ENCODE results near the gene DCLK1. TPM values are rescaled to one million over a fixed set of nuclear protein-coding genes. Genes with fewer than 3 reads are reported as not detected.

Gene DCLK1
- total RNA-seq, 1 donor from 2014 or later, result not detected

- Mint-ChIP-seq H3K27me3 (no peaks in the 10 kb centered on the region), H3K4me3 (no peak overlapping the region), H3K36me3 (ENCODE audit: low read depth) (no peaks in the 10 kb centered on the region), H3K27ac (no peak overlapping the region), H3K4me1 (no peaks in the 10 kb centered on the region), H3K9me3 (no peaks in the 10 kb centered on the region)
- intact Hi-C loops (cut with micrococcal nuclease), result no loop called here
- DNase-seq, result no peak
These were observed 15.5 kb upstream of the DCLK1 start for GRCh38 chr13:36146511-36147269.

DNA sequence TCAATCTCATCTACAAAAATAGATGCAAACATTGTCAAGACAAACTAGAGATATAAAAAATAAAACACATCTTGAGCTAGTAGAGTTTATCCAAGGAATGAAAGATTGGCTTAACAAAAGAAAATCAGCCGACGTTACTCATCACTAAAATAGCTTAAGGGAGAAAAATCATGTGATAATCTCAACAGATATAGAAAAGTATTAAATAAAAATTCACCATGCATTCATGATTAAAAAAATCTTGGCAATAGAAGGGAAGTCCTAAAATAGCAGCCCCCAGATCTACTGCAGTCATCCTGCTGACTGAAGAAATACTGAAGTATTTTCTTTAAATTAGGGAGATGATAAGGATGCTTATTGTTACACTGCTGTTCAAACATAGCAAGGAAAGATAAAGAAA, 12.6 kb upstream of the DCLK1 start:
- DNase-seq, result no peak
- Mint-ChIP-seq H3K4me1 (no peaks in the 10 kb centered on the region), H3K9me3 (no peaks in the 10 kb centered on the region), H3K27ac (no peak overlapping the region), H3K27me3 (no peaks in the 10 kb centered on the region), H3K4me3 (no peak overlapping the region), H3K36me3 (ENCODE audit: low read depth) (no peaks in the 10 kb centered on the region)
- intact Hi-C loops (cut with micrococcal nuclease), result no loop called here

- intact Hi-C loops (cut with micrococcal nuclease), result no loop called here
- H3K4me1 Mint-ChIP-seq, result no peaks in the 10 kb centered on the region
- no peaks in the 10 kb centered on the region for H3K36me3 Mint-ChIP-seq (ENCODE audit: low read depth)
- H3K9me3 Mint-ChIP-seq, result no peaks in the 10 kb centered on the region
- no peaks in the 10 kb centered on the region for H3K27me3 Mint-ChIP-seq
- H3K4me3 Mint-ChIP-seq, result no peak overlapping the region
- H3K27ac Mint-ChIP-seq, result no peak overlapping the region
- DNase-seq, result peak; percentile 25
These were observed 11.6 kb upstream of the DCLK1 start for GRCh38 chr13:36142735-36143134.

DNA sequence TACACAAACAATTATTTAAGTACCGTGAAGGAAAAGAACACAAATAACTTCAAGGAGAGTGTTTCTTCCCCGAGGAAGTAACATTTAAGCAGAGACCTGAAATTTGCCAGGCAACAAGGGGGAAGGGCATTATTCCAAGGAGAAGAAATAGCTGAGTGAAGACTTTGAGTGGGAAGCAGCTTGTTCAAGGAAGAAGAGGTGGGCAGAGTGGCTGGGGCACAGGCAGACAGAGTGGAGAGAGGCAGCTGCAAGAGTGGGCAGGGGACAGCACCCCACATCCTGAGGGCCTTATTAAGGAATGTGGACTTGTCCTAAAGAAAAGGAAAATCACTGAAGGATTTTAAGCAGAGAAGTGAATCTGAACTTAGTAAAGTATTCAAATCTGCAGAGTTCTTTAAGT, 4.7 kb upstream of the DCLK1 start:
- DNase-seq, result no peak
- H3K36me3 Mint-ChIP-seq (ENCODE audit: low read depth), result no peaks in the 10 kb centered on the region
- intact Hi-C loops (cut with micrococcal nuclease), result no loop called here
- peaks cover 23% of the 10 kb centered on the region for H3K27me3 Mint-ChIP-seq
- H3K4me3 Mint-ChIP-seq, result no peak overlapping the region
- no peak overlapping the region for H3K27ac Mint-ChIP-seq
- H3K9me3 Mint-ChIP-seq, result no peaks in the 10 kb centered on the region
- H3K4me1 Mint-ChIP-seq, result no peaks in the 10 kb centered on the region

GRCh38 chr13:36134632-36135031, 3.5 kb upstream of the DCLK1 start:
- no peak overlapping the region for H3K4me3 Mint-ChIP-seq
- no peaks in the 10 kb centered on the region for H3K36me3 Mint-ChIP-seq (ENCODE audit: low read depth)
- H3K9me3 Mint-ChIP-seq, result no peaks in the 10 kb centered on the region
- intact Hi-C loops (cut with micrococcal nuclease), result no loop called here
- peaks cover 30% of the 10 kb centered on the region for H3K27me3 Mint-ChIP-seq
- DNase-seq, result no peak
- H3K27ac Mint-ChIP-seq, result no peak overlapping the region
- H3K4me1 Mint-ChIP-seq, result no peaks in the 10 kb centered on the region

DNA sequence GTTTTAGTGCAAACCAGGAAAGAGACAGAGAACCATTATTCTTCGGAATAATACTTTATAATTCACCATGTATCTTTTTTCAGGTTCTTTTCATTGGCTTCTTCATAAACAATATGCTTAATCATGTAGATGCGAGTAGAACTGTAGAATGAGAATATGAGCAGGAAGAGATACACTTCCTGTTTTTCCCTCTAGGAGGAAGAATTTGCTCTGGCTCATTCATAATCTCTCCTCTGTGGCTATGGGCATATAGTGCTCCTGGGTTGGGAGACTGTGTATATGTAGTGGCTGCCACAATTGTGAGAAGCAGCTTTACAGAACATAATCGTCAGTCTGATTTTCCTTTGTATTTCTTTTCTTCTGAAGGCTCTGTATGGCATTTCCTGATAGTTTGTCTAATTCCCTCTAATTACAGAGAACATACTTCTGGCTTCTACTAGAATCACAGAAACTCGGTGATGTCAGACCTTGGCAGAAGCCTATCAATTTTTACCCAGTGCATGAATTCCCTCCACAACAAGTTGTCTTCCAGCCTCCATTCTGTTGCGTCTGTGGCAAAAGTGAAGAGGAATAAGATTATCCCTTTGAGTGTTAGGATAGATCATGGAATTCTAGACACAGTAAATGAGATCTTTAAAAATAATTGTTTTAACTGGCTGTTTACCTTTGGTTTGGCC, 2.9 kb upstream of the DCLK1 start:
- H3K27me3 Mint-ChIP-seq, result peaks cover 32% of the 10 kb centered on the region
- H3K4me1 Mint-ChIP-seq, result no peaks in the 10 kb centered on the region
- H3K27ac Mint-ChIP-seq, result no peak overlapping the region
- no peaks in the 10 kb centered on the region for H3K36me3 Mint-ChIP-seq (ENCODE audit: low read depth)
- H3K9me3 Mint-ChIP-seq, result no peaks in the 10 kb centered on the region
- no peak for DNase-seq
- no peak overlapping the region for H3K4me3 Mint-ChIP-seq
- intact Hi-C loops (cut with micrococcal nuclease), result no loop called here

- Mint-ChIP-seq H3K27me3 (peaks cover 36% of the 10 kb centered on the region), H3K27ac (no peak overlapping the region), H3K4me3 (no peak overlapping the region), H3K9me3 (no peaks in the 10 kb centered on the region), H3K36me3 (ENCODE audit: low read depth) (no peaks in the 10 kb centered on the region), H3K4me1 (no peaks in the 10 kb centered on the region)
- intact Hi-C loops (cut with micrococcal nuclease), result no loop called here
- no peak for DNase-seq
These were observed 1.2 kb upstream of the DCLK1 start for GRCh38 chr13:36132376-36132775.

GRCh38 chr13:36131931-36132297, 732 bp upstream of the DCLK1 start:
- no peak overlapping the region for H3K4me3 Mint-ChIP-seq
- H3K9me3 Mint-ChIP-seq, result no peaks in the 10 kb centered on the region
- no peaks in the 10 kb centered on the region for H3K36me3 Mint-ChIP-seq (ENCODE audit: low read depth)
- no peak overlapping the region for H3K27ac Mint-ChIP-seq
- H3K4me1 Mint-ChIP-seq, result no peaks in the 10 kb centered on the region
- intact Hi-C loops (cut with micrococcal nuclease), result no loop called here
- DNase-seq, result no peak
- H3K27me3 Mint-ChIP-seq, result peaks cover 36% of the 10 kb centered on the region

GRCh38 chr13:36130552-36131221, 495 bp downstream of the DCLK1 start:
- Mint-ChIP-seq H3K9me3 (no peaks in the 10 kb centered on the region), H3K4me1 (no peaks in the 10 kb centered on the region), H3K27ac (no peak overlapping the region), H3K27me3 (peaks cover 36% of the 10 kb centered on the region), H3K36me3 (ENCODE audit: low read depth) (no peaks in the 10 kb centered on the region), H3K4me3 (no peak overlapping the region)
- DNase-seq, result no peak
- intact Hi-C loops (cut with micrococcal nuclease), result no loop called here

DNA sequence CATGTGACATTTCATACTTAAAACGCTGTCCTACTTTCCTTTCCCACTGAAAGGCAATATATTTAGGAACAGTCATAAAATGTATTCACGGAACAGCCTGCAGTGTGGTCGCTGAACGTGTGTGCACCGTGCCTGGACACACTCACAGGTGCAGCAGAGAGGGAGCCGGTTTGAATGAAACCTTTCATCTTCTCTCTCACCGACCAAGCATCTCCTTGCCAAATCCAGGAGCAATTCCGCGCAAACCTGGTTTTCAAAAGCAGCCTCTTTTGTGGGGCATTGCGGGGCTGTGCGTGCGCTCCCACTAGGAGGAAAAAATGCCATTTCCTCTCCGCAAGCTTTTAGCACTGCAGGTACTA, 1.0 kb downstream of the DCLK1 start:
- H3K4me3 Mint-ChIP-seq, result no peak overlapping the region
- peaks cover 36% of the 10 kb centered on the region for H3K27me3 Mint-ChIP-seq
- H3K36me3 Mint-ChIP-seq (ENCODE audit: low read depth), result no peaks in the 10 kb centered on the region
- no peaks in the 10 kb centered on the region for H3K4me1 Mint-ChIP-seq
- no peak for DNase-seq
- H3K9me3 Mint-ChIP-seq, result no peaks in the 10 kb centered on the region
- intact Hi-C loops (cut with micrococcal nuclease), result no loop called here
- H3K27ac Mint-ChIP-seq, result no peak overlapping the region

GRCh38 chr13:36129539-36129938, 1.6 kb downstream of the DCLK1 start:
- Mint-ChIP-seq H3K27ac (no peak overlapping the region), H3K4me1 (no peaks in the 10 kb centered on the region)
- intact Hi-C loops (cut with micrococcal nuclease), result no loop called here

GRCh38 chr13:36126491-36126890, 4.7 kb downstream of the DCLK1 start:
- Mint-ChIP-seq H3K27ac (no peak overlapping the region), H3K4me1 (no peaks in the 10 kb centered on the region), H3K36me3 (ENCODE audit: low read depth) (no peaks in the 10 kb centered on the region), H3K4me3 (no peak overlapping the region), H3K9me3 (no peaks in the 10 kb centered on the region), H3K27me3 (peaks cover 16% of the 10 kb centered on the region)
- DNase-seq, result no peak
- intact Hi-C loops (cut with micrococcal nuclease), result no loop called here

More at GRCh38 chr13:36129539-36129938, 1.6 kb downstream of the DCLK1 start:
- Mint-ChIP-seq H3K4me3 (no peak overlapping the region), H3K9me3 (no peaks in the 10 kb centered on the region), H3K36me3 (ENCODE audit: low read depth) (no peaks in the 10 kb centered on the region), H3K27me3 (peaks cover 34% of the 10 kb centered on the region)
- DNase-seq, result no peak

DNA sequence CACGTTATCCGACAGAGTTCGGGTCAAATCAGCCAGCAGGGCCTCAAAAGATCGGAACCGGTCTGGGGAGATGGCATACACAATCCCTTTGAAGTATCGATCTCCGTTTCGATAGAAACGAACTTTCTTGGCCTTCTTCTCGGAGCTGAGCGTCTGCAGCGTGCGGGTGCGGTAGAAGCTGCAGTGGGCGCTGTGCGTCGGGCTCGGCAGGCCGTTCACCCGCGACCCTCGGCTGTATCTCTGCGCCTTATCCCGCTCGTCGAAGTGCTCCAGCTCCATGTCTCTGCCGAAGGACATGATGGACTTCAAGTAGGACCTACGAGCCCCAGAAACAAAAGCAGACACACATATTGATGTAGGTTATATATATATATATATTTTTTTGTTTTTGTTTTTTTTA, 5.3 kb downstream of the DCLK1 start:
- Mint-ChIP-seq H3K27me3 (peaks cover 13% of the 10 kb centered on the region), H3K36me3 (ENCODE audit: low read depth) (no peaks in the 10 kb centered on the region), H3K4me3 (no peak overlapping the region), H3K4me1 (no peaks in the 10 kb centered on the region), H3K27ac (no peak overlapping the region), H3K9me3 (no peaks in the 10 kb centered on the region)
- intact Hi-C loops (cut with micrococcal nuclease), result no loop called here
- DNase-seq, result no peak

- no peaks in the 10 kb centered on the region for H3K4me1 Mint-ChIP-seq
- no peaks in the 10 kb centered on the region for H3K9me3 Mint-ChIP-seq
- no peak overlapping the region for H3K4me3 Mint-ChIP-seq
- no peaks in the 10 kb centered on the region for H3K36me3 Mint-ChIP-seq (ENCODE audit: low read depth)
- intact Hi-C loops (cut with micrococcal nuclease), result no loop called here
- DNase-seq, result no peak
- peaks cover 4% of the 10 kb centered on the region for H3K27me3 Mint-ChIP-seq
- H3K27ac Mint-ChIP-seq, result no peak overlapping the region
These were observed 6.9 kb downstream of the DCLK1 start for GRCh38 chr13:36124236-36124822.

Data from activated CD4-positive, alpha-beta T cell treated with anti-CD3 and anti-CD28 coated beads, Interleukin-2, amount 10 ng/mL, durations not matched to agents 24 days and 14 days (primary cell).